GM23248 (cell line): ENCODE data around the gene CIB2. TPM values are rescaled to one million over a fixed set of nuclear protein-coding genes. Genes with fewer than 3 reads are reported as not detected.

Experiments used
- DNase-seq: peaks from one replicate; pipeline ENCODE4 v3.0.0-alpha.2; 2015
- H2AFZ ChIP-seq: fragments of 200-600 bp; sonication (generic); 2 replicates; pipeline ENCODE4 v1.6.1; 2016; ENCODE audit warnings: antibody characterized with exemption
- H3F3A ChIP-seq: fragments of 200-600 bp; sonication (generic); 2 replicates; pipeline ENCODE4 v1.6.1; 2016; ENCODE audit warnings: mild to moderate bottlenecking, antibody characterized with exemption, mixed run types; ENCODE audit not compliant: insufficient read depth
- H3K27ac ChIP-seq: fragments of 200-600 bp; sonication (generic); 2 replicates; pipeline ENCODE4 v1.5.1; 2016; ENCODE audit warnings: mild to moderate bottlenecking
- H3K27me3 ChIP-seq: fragments of 200-600 bp; sonication (generic); replicated peaks from 2 replicates; pipeline ENCODE4 v1.6.1; 2016; ENCODE audit warnings: mild to moderate bottlenecking; ENCODE audit not compliant: insufficient read depth
- H3K36me3 ChIP-seq: fragments of 200-600 bp; sonication (generic); 2 replicates; pipeline ENCODE4 v1.6.1; 2016; ENCODE audit warnings: low read depth, mild to moderate bottlenecking
- H3K4me1 ChIP-seq: fragments of 200-600 bp; sonication (generic); 2 replicates; pipeline ENCODE4 v1.6.1; 2016; ENCODE audit warnings: mild to moderate bottlenecking; ENCODE audit not compliant: insufficient read depth
- H3K4me2 ChIP-seq: fragments of 200-600 bp; sonication (generic); one replicate; pipeline ENCODE4 v1.6.1; 2016; ENCODE audit warnings: mild to moderate bottlenecking; ENCODE audit not compliant: unreplicated experiment
- H3K4me3 ChIP-seq: fragments of 200-600 bp; sonication (generic); 2 replicates; pipeline ENCODE4 v1.5.1; 2016; ENCODE audit warnings: mild to moderate bottlenecking
- H3K79me2 ChIP-seq: fragments of 200-600 bp; sonication (generic); 2 replicates; pipeline ENCODE4 v1.6.1; 2016; ENCODE audit warnings: mild to moderate bottlenecking; ENCODE audit not compliant: insufficient read depth
- H3K9ac ChIP-seq: fragments of 200-600 bp; sonication (generic); 2 replicates; pipeline ENCODE4 v1.6.1; 2016; ENCODE audit warnings: mild to moderate bottlenecking
- H3K9me2 ChIP-seq: fragments of 200-600 bp; sonication (generic); 2 replicates; pipeline ENCODE4 v1.6.1; 2016; ENCODE audit warnings: mixed run types, mild to moderate bottlenecking, moderate library complexity; ENCODE audit not compliant: insufficient read depth
- H3K9me3 ChIP-seq: fragments of 200-600 bp; sonication (generic); one replicate; pipeline ENCODE4 v1.6.1; 2017; ENCODE audit warnings: low read depth
- H4K20me1 ChIP-seq: fragments of 200-600 bp; sonication (generic); 2 replicates; pipeline ENCODE4 v1.6.0; 2016; ENCODE audit not compliant: insufficient read depth
- EZH2 ChIP-seq: fragments of 200-600 bp; sonication (generic); IDR thresholded peaks from 2 replicates; pipeline ENCODE4 v1.6.1; 2018; ENCODE audit warnings: antibody characterized with exemption, mild to moderate bottlenecking; ENCODE audit not compliant: insufficient read depth, poor library complexity, severe bottlenecking
- EZH2phosphoT487 ChIP-seq: fragments of 200-600 bp; sonication (generic); IDR thresholded peaks from 2 replicates; pipeline ENCODE4 v1.6.1; 2018; ENCODE audit warnings: antibody characterized with exemption, moderate library complexity, mild to moderate bottlenecking, low read depth; ENCODE audit not compliant: insufficient read depth
- WGBS, 2 experiments: methylation state at CpG; one replicate each; pipeline ENCODE4 v1.1.6; 2015 to 2017; ENCODE audit warnings: low lambda C conversion rate in 2 of 2, low coverage in 1 of 2; ENCODE audit errors: missing lambda C conversion rate in 2 of 2; 5-methylcytosine and 5-hydroxymethylcytosine counted together
- in situ Hi-C: fragments of 300-500 bp; cut with MboI; formaldehyde crosslinking; loops from 2 replicates; pipeline ENCODE4 v1.15.0; 2020
- polyA plus RNA-seq: library from polyadenylated mRNA; unstranded; fragments of >200 nt; fragmentation: Nextera tagmentation; extraction: Ambion mirVana; gene quantifications from 2 replicates; pipeline ENCODE4 v1.2.1, GENCODE V29; 2016
- total RNA-seq: library from RNA; depleted of rRNA; stranded (reverse); fragments of >200 nt; shearing (Covaris generic); gene quantifications from 2 replicates; pipeline ENCODE4 v1.2.3, GENCODE V29; 2014

Gene CIB2
- total and polyA plus RNA-seq, 2 experiments from 2014 or later, result 2.9 to 3.4 TPM

- Histone ChIP-seq H3K4me1 (no peaks in the 10 kb centered on the region), H3F3A (no peaks in the 10 kb centered on the region), H3K27ac (no peak overlapping the region), H3K4me3 (no peak overlapping the region), H3K9ac (no peak overlapping the region), H3K9me2 (no peaks in the 10 kb centered on the region), H3K36me3 (no peaks in the 10 kb centered on the region), H3K9me3 (no peaks in the 10 kb centered on the region), H4K20me1 (no peaks in the 10 kb centered on the region), H3K27me3 (no peaks in the 10 kb centered on the region), H2AFZ (no peak overlapping the region), H3K4me2 (no peak overlapping the region), H3K79me2 (no peaks in the 10 kb centered on the region)
- no peak for TF ChIP-seq EZH2phosphoT487
- TF ChIP-seq EZH2, result no peak
- DNase-seq, result peak; percentile 51
- 18 to 19% methylated on average over 12 of the region's 12 CpGs for WGBS, 2 experiments
- in situ Hi-C loops, result no loop called here
Measured at GRCh38 chr15:78177447-78177873, 46.2 kb upstream of the CIB2 start.

- Histone ChIP-seq H3F3A (no peaks in the 10 kb centered on the region), H2AFZ (no peak overlapping the region), H4K20me1 (no peaks in the 10 kb centered on the region), H3K36me3 (peaks cover 6% of the 10 kb centered on the region; the same call in 1 of the 2 replicates), H3K4me2 (no peak overlapping the region), H3K79me2 (no peaks in the 10 kb centered on the region), H3K4me3 (no peak overlapping the region), H3K27me3 (no peaks in the 10 kb centered on the region), H3K9me2 (no peaks in the 10 kb centered on the region), H3K9ac (no peak overlapping the region), H3K4me1 (no peaks in the 10 kb centered on the region), H3K9me3 (no peaks in the 10 kb centered on the region), H3K27ac (no peak overlapping the region)
- in situ Hi-C loops, result no loop called here
- no peak for DNase-seq
- 13 to 17% methylated on average over 2 of the region's 2 CpGs for WGBS, 2 experiments
- TF ChIP-seq EZH2, result no peak
- TF ChIP-seq EZH2phosphoT487, result no peak
Measured at GRCh38 chr15:78175330-78175729, 44.1 kb upstream of the CIB2 start.

- Histone ChIP-seq H3K27me3 (no peaks in the 10 kb centered on the region), H3K27ac (no peak overlapping the region), H2AFZ (no peak overlapping the region), H3F3A (no peaks in the 10 kb centered on the region), H3K9ac (no peak overlapping the region), H3K36me3 (peaks cover 10% of the 10 kb centered on the region; the same call in 1 of the 2 replicates), H3K4me3 (no peak overlapping the region), H3K4me1 (no peaks in the 10 kb centered on the region), H4K20me1 (no peaks in the 10 kb centered on the region), H3K9me3 (no peaks in the 10 kb centered on the region), H3K79me2 (no peaks in the 10 kb centered on the region), H3K9me2 (no peaks in the 10 kb centered on the region), H3K4me2 (no peak overlapping the region)
- in situ Hi-C loops, result no loop called here
- no peak for DNase-seq
- WGBS, 2 experiments, result 51 to 56% methylated on average over 9 of the region's 9 CpGs
- TF ChIP-seq EZH2phosphoT487 (no peak), EZH2 (no peak)
Measured at GRCh38 chr15:78174401-78174800, 43.2 kb upstream of the CIB2 start.

- in situ Hi-C loops, result no loop called here
- DNase-seq, result no peak
- no peak overlapping the region for H3K27ac ChIP-seq
- 90 to 93% methylated on average over 9 of the region's 9 CpGs for WGBS, 2 experiments
- H3K9me3 ChIP-seq, result no peaks in the 10 kb centered on the region
- TF ChIP-seq EZH2 (no peak), EZH2phosphoT487 (no peak)
- H3K79me2 ChIP-seq, result no peaks in the 10 kb centered on the region
- no peak overlapping the region for H3K9ac ChIP-seq
- H2AFZ ChIP-seq, result no peak overlapping the region
- H3F3A ChIP-seq, result no peaks in the 10 kb centered on the region
- H3K27me3 ChIP-seq, result no peaks in the 10 kb centered on the region
- no peaks in the 10 kb centered on the region for H3K4me1 ChIP-seq
- no peaks in the 10 kb centered on the region for H4K20me1 ChIP-seq
- H3K9me2 ChIP-seq, result no peaks in the 10 kb centered on the region
- no peak overlapping the region for H3K4me2 ChIP-seq
- H3K36me3 ChIP-seq, result peaks cover 23% of the 10 kb centered on the region
- H3K4me3 ChIP-seq, result no peak overlapping the region
Measured at GRCh38 chr15:78171864-78172472, 40.7 kb upstream of the CIB2 start.
